GM19438 (cell line): ENCODE results near the gene MAPKAPK2.
"Not testable (repeated sequence)": the region's sequence is repeated elsewhere in the genome, so short reads cannot be mapped to it uniquely, and the experiment has no call there.

ENCODE experiments used
- ATAC-seq: cut with Tn5 transposase; IDR thresholded peaks from one replicate; pipeline ENCODE4 v1.9.1; 2021; ENCODE audit warnings: low read depth; ENCODE audit not compliant: unreplicated experiment

MAPKAPK2 gene

DNA sequence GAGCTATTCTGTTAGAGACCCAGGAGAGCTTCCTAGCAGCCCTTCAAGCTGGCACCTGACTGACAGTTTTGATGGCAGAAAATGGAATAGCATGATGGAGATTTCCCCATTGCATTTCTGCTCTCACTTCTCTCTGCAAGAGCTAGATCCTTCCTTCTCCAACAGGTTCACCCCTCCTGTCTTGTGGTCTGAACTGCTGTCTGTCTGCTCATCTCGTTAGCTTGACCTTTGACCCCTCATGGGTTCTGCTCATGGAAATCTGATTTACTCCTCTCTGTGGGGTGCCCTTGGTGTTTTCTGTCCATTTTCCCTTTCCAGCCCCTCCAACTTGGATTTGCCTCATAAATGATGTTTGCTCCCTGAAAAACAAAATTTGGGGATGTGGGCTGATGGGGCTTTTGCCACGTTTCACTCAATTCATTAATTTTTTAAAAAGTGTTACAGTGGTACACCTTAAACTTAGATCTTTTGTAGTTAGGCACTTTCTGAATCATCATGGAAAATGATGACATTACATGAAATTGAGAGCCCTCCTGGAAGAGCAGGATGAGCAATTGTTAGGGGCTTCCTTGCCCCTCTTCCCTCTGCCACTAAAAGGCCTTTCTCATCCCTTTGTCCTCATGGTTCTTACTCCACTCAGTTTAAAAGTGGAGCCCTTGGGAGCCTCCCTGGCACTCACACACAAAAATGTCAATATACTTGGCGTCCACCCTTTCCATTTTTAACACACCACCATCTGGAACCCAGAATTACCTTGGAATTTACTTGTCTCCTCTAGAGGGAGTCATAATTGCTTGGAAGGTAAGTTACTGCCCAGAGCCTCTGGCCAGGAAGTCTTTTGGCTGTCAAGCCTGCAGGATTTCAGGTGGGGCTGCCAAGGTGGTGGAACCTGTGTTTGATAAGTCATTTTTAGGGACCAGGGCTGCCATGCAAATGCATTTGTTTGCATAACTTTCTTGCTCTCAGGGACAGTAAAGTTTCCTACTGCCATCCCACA lies 54.0 kb downstream of the MAPKAPK2 start:
- ATAC-seq: no peak

DNA sequence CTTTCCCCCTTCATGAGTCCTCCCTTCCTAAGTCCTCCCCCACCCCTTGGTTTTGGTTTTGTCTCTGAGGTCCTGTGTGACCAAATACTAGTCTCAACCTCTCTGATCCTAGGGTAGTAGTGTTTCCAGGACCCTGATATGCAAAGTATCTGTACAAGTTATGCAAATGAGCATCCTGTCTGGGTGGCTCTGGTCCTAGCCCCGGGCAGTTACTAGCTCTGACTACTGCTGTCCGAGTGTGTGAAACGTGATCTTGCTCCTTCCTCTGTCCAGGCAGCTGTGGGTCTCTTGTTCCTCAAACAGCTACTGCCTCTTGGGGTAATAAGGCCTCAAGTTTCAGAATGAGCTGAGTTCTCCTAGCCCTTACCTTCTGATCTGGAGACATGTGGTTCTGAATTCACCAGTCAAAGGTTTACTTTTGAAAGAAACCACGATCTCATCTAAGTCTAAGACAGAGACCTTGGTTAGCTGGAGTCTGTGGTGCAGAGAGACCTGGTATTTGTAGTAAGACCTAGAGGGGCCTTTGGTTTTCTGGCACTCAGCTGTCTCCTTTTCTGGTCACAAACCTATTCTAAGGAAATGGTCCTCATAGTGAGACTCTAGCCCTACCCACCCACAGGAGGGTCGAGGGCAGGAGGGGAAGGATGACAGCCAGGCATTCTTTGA lies 54.8 kb downstream of the MAPKAPK2 start:
- ATAC-seq: peak; percentile 85

DNA sequence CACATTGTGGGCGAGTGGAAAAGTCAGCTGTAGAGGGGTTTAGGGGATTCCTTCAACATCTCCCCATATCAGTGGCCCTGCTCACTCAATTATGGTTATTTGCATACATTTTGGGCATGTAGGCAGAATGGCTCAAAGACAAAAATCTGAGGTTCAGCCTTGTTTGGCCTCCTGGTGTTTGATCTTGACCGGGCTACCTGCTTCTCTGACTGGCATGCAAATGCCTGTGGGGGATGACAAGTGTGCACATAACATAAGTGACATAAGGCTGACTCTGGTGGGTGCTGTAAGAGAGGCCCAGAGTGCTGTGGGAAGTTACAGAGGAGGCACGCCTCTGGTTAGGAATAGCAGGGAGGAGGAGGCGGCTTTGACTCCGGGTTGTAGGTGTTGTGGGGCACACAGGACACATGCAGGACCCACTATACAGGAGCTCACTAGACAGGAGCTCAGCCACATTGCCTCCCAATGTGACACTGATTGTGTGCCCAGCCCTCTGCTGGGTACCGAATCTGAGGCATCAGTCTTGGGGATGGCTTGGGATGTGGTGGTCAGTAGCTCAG lies 56.5 kb downstream of the MAPKAPK2 start:
- ATAC-seq: no peak

DNA sequence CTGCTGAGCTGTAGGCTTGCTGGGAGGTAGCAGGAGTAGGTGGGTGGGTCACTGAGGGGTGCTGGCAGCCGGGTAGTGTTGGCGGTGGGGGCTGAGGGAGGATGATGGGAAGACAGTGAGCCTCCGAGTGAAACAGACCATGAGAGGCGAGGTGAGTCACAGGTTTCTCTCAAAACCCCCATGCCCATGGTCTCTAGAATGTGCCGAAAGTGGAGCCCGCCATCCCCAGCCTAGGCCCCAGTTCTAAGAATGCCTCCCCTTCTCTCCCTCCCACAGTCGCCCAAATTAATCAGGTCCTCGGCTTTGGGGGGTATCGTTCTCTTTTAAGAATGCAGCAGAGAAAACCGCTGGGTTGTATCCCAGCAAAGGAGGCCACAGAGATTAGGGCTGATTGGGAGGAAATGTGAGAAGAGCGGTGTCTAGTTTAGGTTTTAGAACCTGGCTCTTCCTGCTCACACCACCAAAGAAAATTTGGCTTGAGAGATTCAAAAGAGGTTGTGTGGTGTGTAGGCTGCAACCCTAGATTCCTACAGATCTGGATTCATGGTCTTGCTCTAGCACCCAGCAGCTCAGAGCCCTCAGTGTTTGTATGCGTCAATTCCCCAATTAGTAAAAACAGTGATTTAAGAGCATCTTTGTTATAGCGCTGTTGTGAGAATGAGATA lies 58.1 kb downstream of the MAPKAPK2 start:
- no peak for ATAC-seq

DNA sequence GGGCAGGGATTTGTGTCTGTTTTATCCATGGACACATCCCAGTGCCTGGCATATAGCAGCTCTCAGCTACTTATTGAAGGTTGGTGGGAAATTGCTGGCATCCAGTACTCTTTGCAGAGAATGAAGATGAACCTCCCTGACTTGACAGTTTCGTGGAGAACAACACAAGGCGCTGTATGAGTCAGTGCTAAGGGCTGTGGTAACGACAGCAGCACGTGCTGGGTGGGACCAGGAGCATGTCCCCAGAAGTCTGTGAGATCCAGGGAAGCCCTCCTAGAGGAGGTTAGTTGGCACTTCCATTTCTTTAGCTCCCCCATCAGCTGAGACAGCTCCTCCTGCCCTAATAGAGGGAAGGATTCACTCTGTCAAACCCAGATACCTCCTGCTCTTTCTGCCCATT lies 60.0 kb downstream of the MAPKAPK2 start:
- ATAC-seq: no peak

DNA sequence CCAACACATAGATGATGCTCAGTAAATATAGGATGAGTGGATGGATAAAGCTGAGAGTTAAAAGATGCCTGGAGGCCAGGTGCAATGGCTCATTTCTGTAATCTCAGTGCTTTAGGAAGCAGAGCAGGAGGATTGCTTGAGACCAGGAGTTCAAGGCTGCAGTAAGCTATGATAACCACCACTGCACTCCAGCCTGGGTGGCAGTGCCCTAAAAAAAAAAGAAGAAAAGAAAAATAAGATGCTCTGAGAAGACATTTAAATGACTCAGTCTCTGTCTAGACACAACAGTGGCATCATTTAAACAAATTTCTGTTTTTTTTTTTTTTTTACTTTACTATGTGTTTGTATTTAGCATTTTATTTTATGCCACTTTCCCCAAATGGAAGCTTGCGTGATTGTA lies 60.6 kb downstream of the MAPKAPK2 start:
- no peak for ATAC-seq

DNA sequence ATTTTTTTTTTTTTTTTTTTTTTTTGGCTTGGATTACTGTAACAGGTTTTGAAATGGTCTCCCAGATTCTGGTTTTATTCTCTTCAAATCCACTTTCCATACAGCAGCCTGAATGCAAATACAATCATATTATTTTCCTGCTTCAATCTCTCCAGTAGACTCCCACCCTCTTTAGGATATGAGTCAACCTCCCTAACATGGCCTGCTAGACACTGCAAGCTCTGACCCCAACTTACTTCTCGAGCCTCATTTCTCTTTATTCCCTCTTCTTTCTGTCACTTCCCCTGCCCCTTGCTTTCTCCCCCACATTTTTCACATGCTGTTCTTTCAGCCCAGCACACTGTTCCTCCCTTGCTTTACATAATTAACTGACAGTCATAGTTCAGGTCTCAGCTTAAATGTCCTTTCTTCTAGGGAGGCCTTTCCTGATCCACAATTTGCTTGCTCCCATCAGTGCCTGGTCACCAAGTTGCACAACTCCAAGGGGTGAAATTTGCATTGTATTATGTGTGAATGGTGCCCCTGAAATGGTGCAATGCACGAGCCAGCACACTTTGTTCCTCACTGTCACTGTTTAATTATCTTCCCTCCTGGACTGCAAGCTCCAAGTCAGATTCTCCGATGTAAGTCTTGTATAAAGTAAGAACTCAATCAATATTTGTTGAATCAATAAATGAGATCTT lies 63.8 kb downstream of the MAPKAPK2 start:
- no peak for ATAC-seq

DNA sequence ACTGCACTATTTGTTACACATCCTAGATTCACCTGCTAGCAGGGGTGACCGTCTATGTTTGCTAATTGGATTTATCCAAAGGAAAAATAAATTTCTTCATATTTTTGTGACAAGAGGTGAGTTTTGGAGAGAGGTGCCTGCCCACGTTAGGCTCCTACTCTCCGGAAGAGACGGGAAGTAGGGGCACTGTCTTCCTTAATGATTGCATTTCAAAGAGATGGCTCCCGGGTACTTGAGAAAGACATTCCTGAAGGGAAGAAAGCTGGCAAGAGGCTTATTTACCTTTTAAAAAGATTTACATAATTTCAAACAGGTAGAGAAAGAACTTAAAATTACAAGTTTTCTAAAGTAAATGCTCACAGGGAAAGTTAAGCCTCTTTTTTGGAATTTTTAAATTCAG lies 67.2 kb downstream of the MAPKAPK2 start:
- ATAC-seq: no peak

DNA sequence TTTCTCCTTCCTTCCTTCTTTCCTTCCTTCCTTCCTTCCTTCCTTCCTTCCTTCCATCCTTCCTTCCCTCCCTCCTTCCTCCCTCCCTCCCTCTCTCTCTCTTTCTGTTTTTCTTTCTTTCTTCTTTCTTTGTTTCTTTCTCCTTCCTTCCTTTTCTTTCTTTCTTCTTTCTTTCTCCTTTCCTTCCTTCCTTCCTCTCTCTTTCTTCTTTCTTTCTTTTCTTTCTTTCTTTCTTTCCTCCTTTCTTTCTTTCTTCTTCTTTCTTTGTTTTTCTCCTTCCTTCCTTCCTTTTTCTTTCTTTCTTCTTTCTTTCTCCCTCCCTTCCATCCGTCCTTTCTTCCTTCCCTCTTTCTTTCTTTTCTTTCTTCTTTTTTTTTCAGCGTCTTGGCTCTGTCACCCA lies 67.8 kb downstream of the MAPKAPK2 start:
- ATAC-seq: no peak

DNA sequence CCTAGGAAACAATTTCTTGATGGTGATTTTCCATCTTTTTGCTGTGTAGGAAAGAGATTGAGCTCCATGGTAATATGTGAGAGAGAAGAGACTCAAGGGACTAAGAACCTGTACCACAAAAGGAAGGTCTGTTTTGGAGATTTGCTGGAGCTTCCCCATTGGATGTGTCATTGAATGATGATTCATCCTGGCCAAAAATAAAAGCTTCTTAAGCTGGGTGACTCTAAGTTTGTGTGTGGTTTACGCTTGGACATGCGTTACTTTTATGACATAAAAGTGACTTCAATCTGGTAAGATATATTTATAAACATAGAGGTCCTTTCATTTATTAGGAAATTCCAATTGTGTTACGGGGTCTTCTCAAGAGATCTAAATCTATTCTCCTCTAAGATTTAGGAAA lies 68.4 kb downstream of the MAPKAPK2 start:
- ATAC-seq: no peak

DNA sequence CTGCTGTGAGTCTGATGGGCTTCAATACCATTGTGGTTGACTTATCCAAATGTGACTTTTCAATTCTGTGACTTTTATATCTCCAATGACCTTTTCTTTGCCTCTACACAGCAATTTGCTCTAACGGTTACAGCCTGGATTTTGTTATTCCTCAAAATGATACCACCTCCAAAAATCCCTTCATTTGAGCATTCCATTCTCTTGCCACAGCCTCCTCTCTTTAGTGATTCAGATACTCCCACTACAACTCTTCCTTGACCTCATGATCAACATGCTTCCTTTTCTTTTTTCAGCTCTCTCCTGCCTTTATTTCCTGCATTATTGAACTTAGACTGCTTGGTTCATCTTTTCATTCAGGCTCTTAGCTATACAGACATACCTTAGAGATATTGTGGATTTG lies 69.3 kb downstream of the MAPKAPK2 start:
- ATAC-seq: no peak

DNA sequence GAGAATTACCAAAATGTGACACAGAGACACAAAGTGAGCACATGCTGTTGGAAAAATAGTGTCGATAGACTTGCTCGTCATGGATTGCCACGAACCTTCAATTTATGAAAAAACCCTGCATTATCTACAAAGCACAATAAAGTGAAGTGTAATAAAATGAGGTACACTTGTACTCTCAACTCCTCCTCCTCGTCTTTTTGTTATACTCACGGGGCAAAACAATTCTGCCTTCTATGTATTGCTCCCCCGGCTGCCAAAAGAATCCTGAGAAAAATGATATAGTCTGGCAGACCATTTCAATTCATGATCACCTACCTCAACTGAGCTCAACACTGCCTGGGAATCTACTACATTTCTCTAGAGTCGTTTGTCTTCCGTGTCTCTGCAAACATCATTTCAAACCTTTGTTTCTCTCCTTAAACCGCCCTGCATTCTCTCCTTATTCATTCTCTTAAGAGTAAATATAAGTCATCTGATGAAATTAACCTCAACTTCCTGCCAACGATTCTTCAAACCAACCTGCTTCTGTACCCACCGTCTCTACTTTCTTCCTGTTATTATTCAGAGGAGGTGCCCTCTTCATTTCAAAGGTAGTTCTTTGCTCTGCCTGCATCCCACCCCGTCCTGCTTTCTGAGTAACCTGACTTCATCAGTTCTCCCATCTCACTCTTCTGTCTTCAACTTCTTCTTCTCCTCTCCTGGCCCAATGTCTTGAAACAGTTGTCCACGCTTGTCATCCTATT lies 73.0 kb downstream of the MAPKAPK2 start:
- no peak for ATAC-seq

DNA sequence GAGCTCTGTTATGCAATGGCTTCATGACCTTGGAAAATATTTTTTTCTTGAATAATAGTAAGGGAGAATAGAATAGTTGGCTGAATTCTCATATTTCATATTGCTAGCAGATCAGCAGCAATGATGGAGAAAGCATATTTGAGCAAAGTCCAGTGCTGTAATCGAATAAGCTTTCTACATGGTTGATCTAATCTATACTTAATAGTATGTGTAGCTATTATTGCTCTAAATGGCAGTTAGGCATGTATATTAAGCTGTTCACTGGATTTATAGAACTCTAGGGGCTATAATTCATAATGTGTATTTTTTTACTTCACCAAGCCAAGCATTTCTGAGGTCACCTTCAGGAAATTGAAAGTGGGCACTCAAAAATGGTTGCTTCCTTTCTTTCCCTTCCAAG lies 75.9 kb downstream of the MAPKAPK2 start:
- no peak for ATAC-seq

DNA sequence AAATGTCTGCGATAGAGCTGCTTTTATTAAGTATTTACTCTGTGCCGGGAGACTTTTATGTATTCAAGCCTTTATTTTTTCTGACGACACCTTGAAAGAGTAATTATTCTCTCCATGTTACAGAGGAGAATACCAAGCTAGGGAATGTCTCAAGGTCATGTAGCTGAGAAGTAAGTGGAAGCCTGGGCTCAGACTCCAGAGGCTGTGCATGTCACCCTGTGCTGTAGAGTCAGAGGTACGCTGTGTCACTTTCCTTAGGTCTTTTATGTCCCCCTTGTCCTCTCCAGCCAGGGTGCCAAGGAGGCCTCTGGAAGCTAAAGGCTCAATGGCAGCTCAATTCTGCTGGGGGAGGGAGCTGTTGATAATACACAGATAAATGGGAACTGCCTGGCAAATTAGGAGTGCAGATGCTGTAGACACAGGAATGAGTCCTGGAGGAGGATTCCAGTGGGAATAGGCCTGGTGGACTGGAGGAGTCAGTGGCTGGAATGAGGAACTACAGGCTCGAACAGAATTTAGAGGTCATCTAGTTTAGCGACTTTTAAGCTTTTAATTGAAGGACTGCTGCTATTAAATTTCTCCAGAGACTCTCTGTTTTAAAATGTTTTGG lies 76.6 kb downstream of the MAPKAPK2 start:
- ATAC-seq: no peak

DNA sequence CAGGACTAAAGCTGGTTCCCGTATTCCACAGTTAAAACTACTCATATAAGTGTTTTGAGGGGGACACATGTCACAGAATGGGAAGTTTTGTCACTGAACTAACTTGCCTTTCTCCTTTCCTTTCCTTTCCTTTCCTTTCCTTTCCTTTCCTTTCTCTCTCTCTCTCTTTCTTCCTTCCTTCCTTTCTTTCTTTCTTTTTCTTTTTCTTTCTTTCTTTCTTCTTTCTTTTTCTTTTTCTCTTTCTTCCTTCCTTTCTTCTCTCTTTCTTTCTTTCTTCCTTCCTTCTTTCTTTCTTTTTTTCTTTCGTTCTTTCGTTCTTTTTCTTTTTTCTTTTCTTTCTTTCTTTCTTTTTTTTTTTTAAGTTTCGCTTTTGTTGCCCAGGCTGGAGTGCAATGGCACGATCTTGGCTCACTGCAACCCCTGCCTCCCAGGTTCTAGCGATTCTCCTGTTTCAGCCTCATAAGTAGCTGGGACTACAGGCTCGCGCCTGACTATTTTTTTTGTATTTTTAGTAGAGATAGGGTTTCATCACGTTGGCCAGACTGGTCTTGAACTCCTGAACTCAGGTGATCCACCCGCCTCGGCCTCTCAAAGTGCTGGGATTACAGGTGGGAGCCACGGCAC lies 78.1 kb downstream of the MAPKAPK2 start:
- ATAC-seq: not testable (repeated sequence)

DNA sequence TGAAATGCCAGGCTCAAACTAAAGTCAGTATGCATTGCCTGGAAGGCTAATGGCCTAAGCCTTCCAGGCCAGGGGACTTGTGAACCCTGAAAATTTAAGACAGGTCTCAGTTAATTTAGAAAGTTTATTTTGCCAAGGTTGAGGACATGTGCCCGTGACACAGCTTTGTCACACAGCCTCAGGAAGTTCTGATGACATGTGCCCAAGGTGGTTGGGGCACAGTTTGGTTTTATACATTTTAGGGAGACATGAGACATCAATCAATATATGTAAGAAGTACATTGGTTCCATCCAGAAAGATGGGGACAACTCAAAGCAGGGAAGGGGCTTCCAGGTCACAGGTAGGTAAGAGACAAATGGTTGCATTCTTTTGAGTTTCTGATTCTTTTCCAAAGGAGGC lies 81.1 kb downstream of the MAPKAPK2 start:
- not testable (repeated sequence) for ATAC-seq

DNA sequence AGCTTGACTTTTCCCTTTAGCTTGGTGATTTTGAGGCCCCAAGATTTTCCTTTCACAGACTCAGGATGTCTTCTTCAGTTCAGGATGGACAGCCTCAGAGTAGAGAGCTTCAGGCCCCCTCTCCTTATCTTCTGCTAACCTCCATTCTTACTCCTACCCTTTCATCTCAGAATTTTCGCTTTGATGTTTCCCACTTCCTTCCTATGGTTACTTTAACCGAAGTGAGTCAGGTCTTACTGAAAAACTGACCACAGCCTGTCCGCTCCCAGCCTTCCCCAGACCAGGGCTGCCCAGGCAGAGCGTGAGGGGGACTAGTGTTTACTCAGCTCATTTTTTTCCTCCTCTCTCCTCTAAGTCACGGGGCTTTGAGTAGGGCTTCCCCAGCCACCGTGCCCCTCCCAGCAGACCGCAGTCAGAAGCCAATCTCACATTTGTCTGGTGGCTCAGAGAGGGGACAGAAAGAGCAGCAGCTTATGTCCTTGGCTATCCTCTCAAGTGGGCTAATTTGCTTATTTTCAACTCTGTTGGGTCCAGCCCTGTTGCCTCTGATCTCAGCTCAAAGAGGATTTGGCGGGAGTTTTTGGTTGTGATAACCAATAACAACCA lies 81.6 kb downstream of the MAPKAPK2 start:
- ATAC-seq: peak; percentile 52

DNA sequence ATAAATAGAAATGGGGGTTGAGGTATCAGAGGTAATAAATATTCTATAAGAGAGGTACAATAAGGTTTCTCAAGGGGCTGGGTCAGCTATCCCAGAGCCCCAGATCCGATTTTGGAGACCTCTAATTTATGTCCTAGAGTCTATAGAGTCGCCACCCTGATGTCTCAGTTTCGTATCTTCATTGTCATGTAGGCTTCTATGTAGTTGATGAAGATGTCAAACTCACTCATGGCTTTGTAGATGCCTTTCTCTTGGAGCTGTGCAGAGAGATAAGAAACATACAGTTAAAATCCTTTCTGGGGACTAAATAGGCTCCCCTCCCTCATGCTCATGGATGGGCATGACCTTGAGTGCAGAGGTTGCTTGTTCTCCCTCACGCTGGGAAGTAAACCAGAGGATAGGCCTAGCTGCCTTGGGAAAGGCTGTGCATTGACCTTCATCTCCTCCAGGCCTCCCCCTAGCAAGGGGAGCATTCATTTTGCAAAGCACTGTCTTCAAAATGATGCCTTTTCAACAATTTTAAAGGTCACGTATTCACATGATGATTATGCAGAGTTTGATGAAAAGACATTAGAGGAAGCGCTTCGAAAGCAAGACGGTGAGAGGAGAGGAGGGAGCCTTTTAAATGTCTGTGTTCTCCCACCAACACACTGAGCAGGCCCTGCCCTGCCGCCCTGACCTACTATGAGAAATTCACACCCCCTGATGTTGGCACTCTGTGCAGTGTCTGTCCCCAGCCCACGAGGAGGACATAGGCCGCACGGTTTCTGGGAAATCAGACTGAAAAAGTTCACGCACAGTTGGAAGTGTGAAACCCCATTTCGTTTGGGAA lies 84.0 kb downstream of the MAPKAPK2 start:
- ATAC-seq: no peak
